Measurements from ENCODE around the gene CDKAL1.

The CDKAL1 gene

GRCh38 chr6:20997770-20998147 is 463.5 kb downstream of the CDKAL1 start:
- DNase-seq, result no peak

GRCh38 chr6:20998748-20999448 is 464.6 kb downstream of the CDKAL1 start:
- DNase-seq, result no peak

GRCh38 chr6:21000331-21000801 is 466.1 kb downstream of the CDKAL1 start:
- no peak for DNase-seq

GRCh38 chr6:21001736-21002135 is 467.5 kb downstream of the CDKAL1 start:
- no peak for DNase-seq

DNA sequence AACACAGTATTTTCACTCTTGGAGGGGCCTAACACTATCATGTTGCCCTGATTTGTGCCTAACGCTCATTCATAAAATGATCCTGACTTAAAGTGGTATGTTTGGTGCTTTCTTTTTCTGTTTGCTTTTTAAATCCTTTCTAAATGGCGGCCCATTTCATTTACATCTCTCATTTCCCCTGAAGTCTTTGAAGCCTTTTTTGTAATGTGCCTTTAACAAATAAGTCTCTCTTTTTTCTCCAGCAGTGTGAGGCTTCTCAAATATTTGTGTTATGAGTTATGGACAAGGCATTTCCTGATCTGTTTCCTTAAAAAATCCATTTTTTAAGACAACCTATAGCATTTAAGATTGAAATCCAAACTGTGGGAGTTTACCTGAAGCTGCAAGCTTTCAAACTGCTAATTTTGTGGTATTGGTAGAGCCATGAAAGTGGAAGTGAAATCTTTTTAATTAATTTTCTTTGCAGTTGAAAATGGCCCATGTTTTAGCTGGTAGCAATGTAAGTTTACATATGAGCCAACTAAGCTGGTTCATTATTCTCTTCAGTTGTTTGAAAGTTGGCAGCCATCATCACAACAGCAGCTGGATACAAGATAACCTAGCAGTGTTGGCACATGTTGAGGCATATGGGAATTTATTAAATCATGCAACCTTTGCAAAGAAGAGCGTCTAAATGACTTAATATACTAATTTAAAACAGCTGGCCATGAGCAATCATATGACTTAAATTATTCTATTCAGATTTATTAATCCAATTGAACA is 469.7 kb downstream of the CDKAL1 start:
- no peak for DNase-seq

DNA sequence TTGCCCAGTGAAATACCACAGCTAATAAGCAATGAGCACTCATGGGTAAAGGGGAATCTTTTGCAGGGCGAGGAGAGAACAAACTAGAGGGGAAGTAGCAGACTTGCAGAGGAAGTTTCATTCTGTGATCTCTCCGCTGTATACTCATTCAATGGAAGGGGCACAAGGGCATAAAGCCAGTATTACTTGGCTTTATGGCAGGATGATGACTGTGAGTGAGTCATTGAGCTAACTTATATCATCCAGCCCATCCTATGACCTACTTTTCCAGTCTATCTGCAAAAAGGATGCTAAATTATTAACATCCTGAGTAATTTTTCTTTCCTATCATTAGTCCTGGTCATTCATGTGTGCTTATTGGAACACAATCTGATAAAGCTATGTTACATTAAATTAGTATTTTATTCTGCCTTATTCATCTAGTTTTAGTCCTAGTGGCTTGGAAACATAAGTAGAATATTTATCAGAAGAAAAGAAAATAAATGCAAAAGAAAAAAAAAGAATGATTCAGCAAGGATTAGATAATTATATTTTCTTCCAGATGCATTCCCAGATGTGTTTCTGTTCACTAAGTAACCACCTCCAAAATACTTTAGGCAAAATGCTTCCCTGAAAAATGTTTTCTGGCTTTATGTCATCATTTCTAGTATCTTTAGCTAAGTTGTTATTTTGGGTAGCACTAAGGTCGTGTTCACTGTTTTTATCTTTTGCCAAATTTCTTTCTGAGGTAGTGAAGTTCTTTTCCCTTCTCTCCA is 471.7 kb downstream of the CDKAL1 start:
- no peak for DNase-seq

GRCh38 chr6:21019614-21020013 is 485.4 kb downstream of the CDKAL1 start:
- DNase-seq, result no peak

- DNase-seq, result no peak
Observed at GRCh38 chr6:21022343-21023107, 488.3 kb downstream of the CDKAL1 start.

DNA sequence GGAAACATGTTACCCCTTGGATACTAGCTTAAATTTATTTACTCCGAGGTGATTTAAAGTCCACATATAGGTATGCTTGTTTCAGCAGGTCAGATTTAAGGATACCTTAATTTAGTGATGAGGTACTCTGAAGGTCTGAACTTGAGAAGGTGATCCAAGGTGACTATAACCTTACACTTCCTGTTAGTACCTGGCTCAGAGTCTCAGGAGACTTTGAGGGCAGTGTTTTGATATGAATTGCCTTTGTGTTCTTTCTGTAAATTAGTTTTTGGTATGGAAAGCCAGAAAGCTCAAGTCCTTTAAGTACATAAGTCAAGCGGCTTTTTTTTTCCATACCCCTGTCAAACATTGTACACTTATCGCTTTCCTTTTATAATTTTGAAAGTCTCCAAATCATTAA is 489.0 kb downstream of the CDKAL1 start:
- no peak for DNase-seq

DNA sequence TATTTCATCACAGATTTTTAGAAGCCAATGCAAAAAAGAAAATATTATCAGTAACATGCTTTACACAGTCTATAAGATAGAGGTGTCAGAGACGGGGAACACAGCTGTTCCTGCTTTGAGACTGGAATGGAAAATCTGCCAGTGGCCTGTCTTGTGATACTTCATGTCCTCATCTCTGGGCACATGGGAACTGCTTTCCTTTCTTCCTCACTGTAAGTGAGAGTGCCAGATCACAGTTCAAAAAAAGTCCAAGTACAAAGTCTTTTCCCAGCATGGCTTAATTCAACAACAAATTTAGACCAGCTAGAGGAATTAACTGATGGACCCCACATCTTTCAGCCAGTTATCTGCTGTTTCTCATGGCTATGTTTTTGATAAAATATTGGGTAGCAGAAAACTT is 490.4 kb downstream of the CDKAL1 start:
- DNase-seq, result no peak

GRCh38 chr6:21026576-21027273 is 492.5 kb downstream of the CDKAL1 start:
- DNase-seq, result no peak

DNA sequence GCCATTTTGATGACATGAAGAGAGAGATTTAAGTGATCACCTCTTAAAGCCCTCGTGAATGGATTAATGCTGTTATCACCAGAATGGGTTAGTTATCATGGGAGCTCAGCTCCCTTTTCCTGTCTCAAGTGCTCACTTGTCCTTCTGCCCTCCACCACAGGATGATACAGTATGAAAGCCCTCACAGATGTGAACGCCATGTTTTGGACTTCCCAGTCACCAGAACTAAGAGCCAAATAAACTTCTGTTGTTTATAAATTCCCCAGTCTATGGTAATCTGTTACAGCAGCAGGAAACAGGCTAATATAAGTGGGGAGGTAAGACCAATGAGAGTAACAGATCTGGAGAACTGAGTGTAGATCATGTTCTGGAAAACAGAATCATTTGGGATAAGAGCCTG is 493.2 kb downstream of the CDKAL1 start:
- no peak for DNase-seq

GRCh38 chr6:21031182-21031581 is 496.9 kb downstream of the CDKAL1 start:
- no peak for DNase-seq

DNA sequence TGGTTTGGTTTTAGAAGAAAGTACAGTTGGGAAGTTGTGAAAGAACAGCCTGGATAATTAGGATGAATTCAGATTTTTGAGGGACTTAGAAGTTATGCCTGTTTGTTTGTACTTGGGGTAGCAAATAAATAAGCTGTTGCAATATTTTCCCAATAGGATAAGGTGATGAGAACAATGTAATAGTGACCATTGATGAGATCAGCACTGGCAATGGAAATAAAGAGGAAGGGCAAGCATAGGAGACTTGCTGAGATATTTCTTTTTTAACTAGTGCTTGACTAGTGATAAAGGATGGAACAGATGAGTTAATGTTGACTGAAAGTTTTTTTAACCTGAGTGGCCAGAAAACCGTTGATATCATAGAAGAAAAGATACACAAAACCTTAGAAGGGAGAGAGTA is 498.8 kb downstream of the CDKAL1 start:
- DNase-seq, result no peak

DNA sequence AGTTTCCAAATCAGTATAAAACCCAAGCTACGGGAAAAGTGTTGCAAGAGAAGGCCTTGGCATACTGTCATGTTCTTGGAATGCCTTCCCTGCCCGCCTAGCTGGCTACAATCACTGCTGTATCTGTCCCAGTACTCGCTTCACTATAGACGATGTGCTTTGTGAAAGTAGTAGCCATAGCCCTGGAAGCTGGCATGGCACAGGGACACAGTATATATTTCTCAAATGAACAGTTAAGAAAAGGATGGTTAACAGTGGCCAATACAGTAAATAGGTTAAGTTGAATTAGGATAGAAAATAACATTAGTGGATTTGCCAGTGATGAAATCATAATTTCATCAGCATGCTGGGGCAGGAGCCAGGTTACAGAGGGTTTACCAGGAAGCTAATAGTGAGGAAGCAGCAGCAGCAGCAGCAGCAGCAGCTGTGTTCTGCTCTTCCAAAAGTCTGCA is 499.3 kb downstream of the CDKAL1 start:
- DNase-seq, result no peak

- DNase-seq, result no peak
Observed at GRCh38 chr6:21034345-21034744, 500.1 kb downstream of the CDKAL1 start.

GRCh38 chr6:21037453-21037852 is 503.2 kb downstream of the CDKAL1 start:
- no peak for DNase-seq

- no peak for DNase-seq
Observed at GRCh38 chr6:21039926-21040325, 505.7 kb downstream of the CDKAL1 start.

DNA sequence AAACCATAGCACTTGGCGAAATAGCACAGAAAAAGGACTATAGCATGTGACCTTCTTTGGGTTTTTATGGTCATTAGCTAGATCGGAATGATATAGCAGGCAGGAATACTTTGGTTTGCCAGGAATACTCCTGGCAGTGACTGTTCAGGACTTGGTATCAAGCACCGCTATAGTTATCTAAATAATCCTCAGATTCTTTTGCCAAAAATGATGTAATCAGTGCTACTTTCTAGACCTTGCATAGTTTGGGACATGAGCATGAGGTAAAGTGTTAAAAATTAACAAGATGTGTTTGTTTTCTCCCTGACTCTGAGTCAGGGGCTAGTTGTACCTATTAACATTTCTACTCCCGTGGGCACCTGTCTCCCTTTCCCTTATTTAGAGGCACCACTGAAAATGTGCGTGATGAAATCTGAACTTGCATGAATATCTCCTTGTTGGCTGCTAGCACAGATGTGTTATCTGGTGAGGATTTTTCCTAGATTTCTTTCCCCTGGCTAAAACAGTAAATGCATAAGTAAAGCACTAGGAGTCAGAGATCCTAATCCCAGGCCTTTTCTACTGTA is 511.0 kb downstream of the CDKAL1 start:
- DNase-seq, result no peak

DNA sequence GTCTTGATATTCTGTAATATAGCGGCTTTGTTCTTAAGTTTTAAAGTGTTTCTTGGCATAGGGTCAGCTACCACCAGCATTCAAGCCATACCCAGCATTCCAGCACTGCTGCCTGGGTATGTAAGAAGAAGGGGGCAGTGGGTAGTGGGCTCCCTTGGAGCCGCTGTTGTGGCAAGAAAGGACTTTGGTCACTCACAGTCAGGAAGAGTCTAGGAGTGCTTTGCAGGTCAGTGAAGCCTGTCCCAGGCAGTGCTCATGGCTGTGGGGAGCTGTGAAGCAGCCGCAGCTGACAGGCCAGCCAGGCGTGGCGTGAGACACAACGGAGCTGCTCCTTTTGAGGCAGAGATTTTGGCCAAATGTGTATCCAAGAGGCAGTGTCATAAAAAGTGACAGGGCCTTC is 512.0 kb downstream of the CDKAL1 start:
- DNase-seq, result no peak

DNA sequence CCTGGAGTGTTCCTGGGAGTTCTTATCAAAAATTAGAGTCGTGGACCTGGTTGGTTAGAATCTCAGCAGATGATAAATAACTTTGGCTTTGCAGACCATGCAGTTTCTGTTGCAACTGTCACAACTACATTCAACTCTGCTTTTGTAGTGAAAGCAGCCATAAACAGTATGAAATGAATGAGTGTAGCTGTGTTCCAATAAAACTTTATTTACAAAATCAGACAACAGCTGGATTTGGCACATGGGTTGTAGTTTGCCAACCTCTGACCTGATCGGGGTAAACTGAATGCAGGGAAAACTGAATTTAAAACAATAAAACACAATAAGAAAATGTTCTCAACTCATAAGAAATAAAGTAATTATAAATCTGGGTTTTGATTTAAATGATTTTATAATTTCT is 513.8 kb downstream of the CDKAL1 start:
- DNase-seq, result no peak

GRCh38 chr6:21049148-21049547 is 514.9 kb downstream of the CDKAL1 start:
- no peak for DNase-seq

All from activated gamma-delta T cell (primary cell).